ENCODE data around the gene PAPPA2. TPM values are rescaled to one million over a fixed set of nuclear protein-coding genes. Genes with fewer than 3 reads are reported as not detected.
"Not testable (repeated sequence)": the region's sequence is repeated elsewhere in the genome, so short reads cannot be mapped to it uniquely, and the experiment has no call there.

PAPPA2 gene
- total RNA-seq, 2 experiments from 2014 or later: 0.25 to 0.46 TPM

DNA sequence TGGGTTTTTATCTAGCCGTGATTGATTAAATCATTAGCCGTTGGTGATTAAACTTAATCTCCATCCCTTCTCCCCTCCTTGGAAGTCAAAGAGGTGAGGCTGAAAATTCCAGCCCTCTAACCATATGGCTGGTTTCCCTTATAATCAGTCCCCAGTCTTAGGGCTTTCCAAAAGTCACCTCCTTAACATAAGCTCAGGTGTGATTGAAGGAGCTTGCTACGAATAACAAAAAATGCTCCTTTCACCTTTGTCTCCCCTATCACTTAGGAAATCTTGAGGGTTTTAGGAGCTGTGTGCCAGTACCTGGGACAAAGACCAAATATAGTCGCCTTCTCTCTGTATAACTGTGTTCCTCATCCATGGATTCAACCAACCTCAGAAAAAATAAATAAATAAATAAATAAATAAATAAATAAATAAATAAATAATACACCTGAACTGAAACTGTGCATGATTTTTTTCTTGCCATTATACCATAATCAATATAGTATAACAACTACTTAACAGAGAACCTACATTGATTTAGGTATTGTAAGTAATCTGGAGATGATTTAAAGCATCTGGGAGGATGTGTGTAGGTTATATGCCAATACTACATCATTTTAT, 82.2 kb downstream of the PAPPA2 start:
- CTCF ChIA-PET: no interaction called here
- no peak for DNase-seq
- Mint-ChIP-seq H3K27me3 (peaks cover 1% of the 10 kb centered on the region), H3K4me3 (no peak overlapping the region), H3K9me3 (no peaks in the 10 kb centered on the region), H3K36me3 (ENCODE audit: low read depth) (no peaks in the 10 kb centered on the region), H3K4me1 (no peaks in the 10 kb centered on the region), H3K27ac (no peak overlapping the region)
- POLR2A ChIA-PET: no interaction called here

DNA sequence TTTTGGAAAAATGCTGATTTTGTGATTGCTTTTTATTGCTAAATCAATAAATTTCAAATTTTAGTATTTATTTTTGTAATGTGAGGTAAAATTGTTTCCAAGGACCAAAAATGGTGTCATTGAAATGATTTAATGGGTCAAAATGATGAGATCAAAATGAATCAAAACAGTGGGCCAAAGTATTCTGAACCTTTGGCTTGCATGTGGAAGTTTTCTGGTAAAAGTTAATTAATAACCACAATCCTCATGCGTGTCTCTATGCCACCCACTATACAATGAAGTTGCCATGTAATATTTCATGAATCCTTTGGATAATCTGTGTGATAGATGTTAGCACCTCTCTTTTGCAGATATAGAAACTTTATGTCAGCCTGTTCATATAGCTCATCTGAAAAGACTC, 83.8 kb downstream of the PAPPA2 start:
- no peaks in the 10 kb centered on the region for H3K36me3 Mint-ChIP-seq (ENCODE audit: low read depth)
- POLR2A ChIA-PET: no interaction called here
- CTCF ChIA-PET: no interaction called here
- no peak overlapping the region for H3K4me3 Mint-ChIP-seq
- no peaks in the 10 kb centered on the region for H3K4me1 Mint-ChIP-seq
- DNase-seq: no peak
- H3K27me3 Mint-ChIP-seq: peaks cover 6% of the 10 kb centered on the region
- no peaks in the 10 kb centered on the region for H3K9me3 Mint-ChIP-seq
- H3K27ac Mint-ChIP-seq: no peak overlapping the region

DNA sequence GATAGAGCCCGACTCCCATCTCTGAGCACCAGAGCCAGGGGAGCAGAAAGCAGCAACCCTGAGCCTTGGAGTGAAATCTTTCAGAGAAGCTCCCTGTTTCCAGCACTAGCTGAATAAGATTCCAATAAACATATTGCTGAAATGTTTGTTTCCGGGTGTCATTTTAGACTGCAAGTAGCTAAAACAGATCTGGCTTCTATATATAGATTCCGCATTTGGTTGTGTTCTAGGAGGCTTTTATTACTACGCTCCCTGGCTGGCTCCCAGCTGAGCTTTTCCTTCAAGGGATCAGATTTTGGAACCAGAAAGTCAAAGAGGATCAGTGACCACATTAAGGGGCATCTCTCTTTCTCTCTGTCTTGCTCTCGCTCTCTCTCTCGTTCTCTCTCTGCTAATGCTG, 88.2 kb downstream of the PAPPA2 start:
- H3K36me3 Mint-ChIP-seq (ENCODE audit: low read depth): no peaks in the 10 kb centered on the region
- no peaks in the 10 kb centered on the region for H3K4me1 Mint-ChIP-seq
- no peak overlapping the region for H3K27ac Mint-ChIP-seq
- POLR2A ChIA-PET: no interaction called here
- peaks cover 13% of the 10 kb centered on the region for H3K27me3 Mint-ChIP-seq
- no peak overlapping the region for H3K4me3 Mint-ChIP-seq
- CTCF ChIA-PET: no interaction called here
- no peaks in the 10 kb centered on the region for H3K9me3 Mint-ChIP-seq
- DNase-seq: no peak

DNA sequence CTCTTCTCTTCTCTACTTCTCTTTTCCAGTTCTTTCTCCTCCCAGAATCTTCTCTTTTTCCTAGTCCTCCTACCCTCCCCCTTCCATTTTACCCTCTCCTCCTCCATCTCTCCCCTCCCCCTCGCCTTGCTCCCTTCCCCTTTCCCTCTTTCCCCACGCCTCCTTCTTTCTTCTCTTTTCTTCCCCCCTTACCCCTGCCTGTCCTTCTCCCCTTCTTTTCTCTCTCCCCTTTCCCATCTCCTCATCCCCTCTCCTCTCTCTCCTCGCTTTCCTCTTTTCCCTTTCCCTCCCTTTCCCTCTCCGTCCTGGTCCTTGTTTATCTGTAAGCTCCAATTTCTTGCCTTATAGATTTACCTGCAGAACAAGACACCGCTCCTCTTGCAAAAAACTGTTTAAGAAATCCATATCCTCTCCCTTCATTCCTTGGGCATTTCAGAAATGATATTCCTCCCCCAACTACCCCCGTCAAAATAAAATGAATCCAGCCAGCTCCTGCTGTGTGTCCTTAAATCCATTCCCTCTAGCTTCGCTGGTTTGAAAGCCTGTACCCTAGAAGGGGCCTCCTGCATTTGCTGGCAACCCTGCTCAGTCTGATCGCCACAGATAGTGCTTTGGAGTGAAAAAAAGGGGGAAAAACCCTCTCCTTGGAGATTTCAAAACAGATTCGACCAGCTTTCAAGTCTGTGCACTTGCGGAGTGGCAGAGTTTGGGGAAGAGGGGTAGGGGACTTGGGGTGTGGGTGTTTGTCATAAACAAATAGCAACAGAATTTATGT, 89.4 kb downstream of the PAPPA2 start:
- no peaks in the 10 kb centered on the region for H3K4me1 Mint-ChIP-seq
- no peak for DNase-seq
- POLR2A ChIA-PET: no interaction called here
- H3K27ac Mint-ChIP-seq: no peak overlapping the region
- no peaks in the 10 kb centered on the region for H3K9me3 Mint-ChIP-seq
- H3K4me3 Mint-ChIP-seq: no peak overlapping the region
- CTCF ChIA-PET: no interaction called here
- H3K36me3 Mint-ChIP-seq (ENCODE audit: low read depth): no peaks in the 10 kb centered on the region
- H3K27me3 Mint-ChIP-seq: peaks cover 13% of the 10 kb centered on the region

DNA sequence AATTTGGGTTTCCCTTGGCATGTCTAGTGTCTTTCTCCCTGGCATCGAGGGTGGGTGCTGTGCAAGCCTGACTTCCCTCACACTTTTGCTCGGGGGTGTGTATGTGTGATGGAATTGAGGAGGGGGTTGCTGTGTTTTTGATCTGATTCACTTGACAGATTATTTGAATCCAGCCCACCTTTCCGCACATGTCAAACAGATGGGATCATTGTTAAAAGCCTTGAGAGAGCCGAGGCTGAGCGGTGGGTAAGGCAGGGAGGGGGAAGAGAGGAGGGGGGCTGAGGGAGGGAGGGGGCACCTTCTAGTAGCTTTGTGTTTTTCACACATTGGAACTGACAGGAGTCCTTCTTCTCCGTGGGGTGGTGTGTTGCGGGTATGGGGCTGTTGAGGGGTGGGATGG, 90.0 kb downstream of the PAPPA2 start:
- Mint-ChIP-seq H3K27ac (no peak overlapping the region), H3K4me1 (no peaks in the 10 kb centered on the region), H3K4me3 (no peak overlapping the region), H3K27me3 (peaks cover 13% of the 10 kb centered on the region), H3K9me3 (no peaks in the 10 kb centered on the region), H3K36me3 (ENCODE audit: low read depth) (no peaks in the 10 kb centered on the region)
- POLR2A ChIA-PET: no interaction called here
- no peak for DNase-seq
- CTCF ChIA-PET: no interaction called here

DNA sequence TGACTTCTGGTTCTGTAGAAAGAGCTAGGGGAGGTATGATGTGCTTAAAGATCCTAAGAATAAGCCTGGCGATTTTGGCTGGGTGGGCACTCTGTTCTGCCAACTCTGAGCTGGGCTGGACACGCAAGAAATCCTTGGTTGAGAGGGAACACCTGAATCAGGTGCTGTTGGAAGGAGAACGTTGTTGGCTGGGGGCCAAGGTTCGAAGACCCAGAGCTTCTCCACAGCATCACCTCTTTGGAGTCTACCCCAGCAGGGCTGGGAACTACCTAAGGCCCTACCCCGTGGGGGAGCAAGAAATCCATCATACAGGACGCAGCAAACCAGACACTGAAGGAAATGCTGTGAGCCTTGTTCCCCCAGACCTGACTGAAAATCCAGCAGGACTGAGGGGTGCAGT, 93.3 kb downstream of the PAPPA2 start:
- H3K27ac Mint-ChIP-seq: no peak overlapping the region
- H3K27me3 Mint-ChIP-seq: peaks cover 10% of the 10 kb centered on the region
- no peaks in the 10 kb centered on the region for H3K4me1 Mint-ChIP-seq
- H3K9me3 Mint-ChIP-seq: no peaks in the 10 kb centered on the region
- H3K36me3 Mint-ChIP-seq (ENCODE audit: low read depth): no peaks in the 10 kb centered on the region
- ChIA-PET CTCF (no interaction called here), POLR2A (no interaction called here)
- no peak overlapping the region for H3K4me3 Mint-ChIP-seq
- DNase-seq: no peak

DNA sequence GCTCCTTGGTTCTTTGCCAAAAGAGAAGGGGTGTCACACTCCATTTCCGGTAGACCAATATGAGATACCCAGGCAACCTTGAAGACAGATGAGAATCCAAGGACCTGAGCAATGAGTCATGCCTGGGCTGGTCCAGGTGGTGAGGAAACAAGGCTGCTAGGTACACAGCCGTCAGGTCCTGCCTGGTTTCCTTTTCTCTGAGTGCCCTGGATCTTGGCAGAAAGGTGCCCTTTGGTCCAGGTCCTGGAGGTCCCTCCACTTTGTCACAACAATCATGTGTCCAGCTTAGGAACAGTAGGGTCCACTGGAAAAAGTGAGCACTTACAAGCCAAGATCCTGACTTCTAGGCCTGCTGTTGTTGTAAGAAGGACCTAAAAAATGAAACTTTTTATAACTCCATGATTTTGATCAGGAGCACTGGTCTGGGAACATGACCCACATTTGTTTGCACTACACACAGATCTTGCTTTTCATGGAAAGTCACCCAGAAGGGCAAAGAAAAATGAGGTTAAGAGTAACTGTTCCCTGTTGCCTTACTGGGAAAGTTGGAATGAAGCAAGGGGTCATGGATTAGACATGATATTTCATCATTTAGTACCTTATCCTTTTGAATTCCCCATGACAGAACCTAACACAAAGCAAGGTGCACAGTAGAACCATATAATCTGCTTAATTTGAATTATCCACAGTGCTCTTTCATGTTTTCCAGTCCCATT, 94.7 kb downstream of the PAPPA2 start:
- H3K4me1 Mint-ChIP-seq: no peaks in the 10 kb centered on the region
- ChIA-PET CTCF (no interaction called here), POLR2A (no interaction called here)
- no peaks in the 10 kb centered on the region for H3K36me3 Mint-ChIP-seq (ENCODE audit: low read depth)
- no peak overlapping the region for H3K4me3 Mint-ChIP-seq
- no peaks in the 10 kb centered on the region for H3K9me3 Mint-ChIP-seq
- peaks cover 2% of the 10 kb centered on the region for H3K27me3 Mint-ChIP-seq
- DNase-seq: no peak
- H3K27ac Mint-ChIP-seq: no peak overlapping the region

DNA sequence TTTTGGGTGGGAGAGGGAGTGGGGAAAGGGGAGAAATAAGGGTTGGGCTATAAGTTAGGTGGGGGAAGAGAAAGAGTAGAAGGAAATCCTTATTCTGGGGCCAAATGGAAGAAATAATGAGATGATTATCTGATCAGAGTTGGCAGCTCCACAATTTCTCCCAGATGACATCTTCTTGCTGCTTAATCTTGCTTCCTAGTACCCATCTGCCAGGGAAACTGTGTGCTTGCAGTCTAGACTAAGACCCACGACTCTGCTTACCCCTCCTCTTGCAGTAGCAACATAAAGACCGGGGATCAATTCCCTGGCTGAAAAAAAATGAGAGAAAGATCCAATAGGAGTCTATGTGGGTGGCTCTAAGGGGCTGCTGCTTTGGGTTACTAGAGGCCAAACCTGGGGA, 95.6 kb downstream of the PAPPA2 start:
- POLR2A ChIA-PET: no interaction called here
- no peak for DNase-seq
- H3K4me1 Mint-ChIP-seq: no peaks in the 10 kb centered on the region
- H3K27ac Mint-ChIP-seq: no peak overlapping the region
- CTCF ChIA-PET: no interaction called here
- no peaks in the 10 kb centered on the region for H3K9me3 Mint-ChIP-seq
- H3K27me3 Mint-ChIP-seq: no peaks in the 10 kb centered on the region
- no peak overlapping the region for H3K4me3 Mint-ChIP-seq
- no peaks in the 10 kb centered on the region for H3K36me3 Mint-ChIP-seq (ENCODE audit: low read depth)

DNA sequence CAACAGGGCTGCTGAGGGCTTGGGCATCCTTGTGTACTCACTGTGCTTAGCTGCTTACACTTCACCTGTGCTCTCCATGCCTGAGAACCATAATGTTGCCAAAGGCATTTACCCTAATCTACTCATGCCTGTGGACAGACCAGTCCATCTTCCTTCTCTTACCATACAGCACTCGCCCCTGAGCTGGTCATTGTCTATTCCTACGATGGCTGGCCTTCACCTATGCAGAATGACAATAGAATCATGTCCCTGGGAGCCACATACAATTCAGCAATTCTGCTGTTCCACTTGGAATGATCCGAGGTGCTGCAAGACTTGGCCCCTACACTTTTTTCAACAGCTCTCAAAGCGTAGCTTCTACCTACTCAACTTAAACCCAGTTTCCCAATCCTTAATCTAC, 96.5 kb downstream of the PAPPA2 start:
- H3K4me1 Mint-ChIP-seq: no peaks in the 10 kb centered on the region
- no peaks in the 10 kb centered on the region for H3K36me3 Mint-ChIP-seq (ENCODE audit: low read depth)
- H3K9me3 Mint-ChIP-seq: no peaks in the 10 kb centered on the region
- CTCF ChIA-PET: interaction anchor here (1.6 kb wide), 1 partner anchor 320 kb away, joined by 3 read pairs; no protein-coding TSS in a partner anchor
- H3K27me3 Mint-ChIP-seq: no peaks in the 10 kb centered on the region
- no peak for DNase-seq
- no peak overlapping the region for H3K27ac Mint-ChIP-seq
- POLR2A ChIA-PET: no interaction called here
- no peak overlapping the region for H3K4me3 Mint-ChIP-seq

DNA sequence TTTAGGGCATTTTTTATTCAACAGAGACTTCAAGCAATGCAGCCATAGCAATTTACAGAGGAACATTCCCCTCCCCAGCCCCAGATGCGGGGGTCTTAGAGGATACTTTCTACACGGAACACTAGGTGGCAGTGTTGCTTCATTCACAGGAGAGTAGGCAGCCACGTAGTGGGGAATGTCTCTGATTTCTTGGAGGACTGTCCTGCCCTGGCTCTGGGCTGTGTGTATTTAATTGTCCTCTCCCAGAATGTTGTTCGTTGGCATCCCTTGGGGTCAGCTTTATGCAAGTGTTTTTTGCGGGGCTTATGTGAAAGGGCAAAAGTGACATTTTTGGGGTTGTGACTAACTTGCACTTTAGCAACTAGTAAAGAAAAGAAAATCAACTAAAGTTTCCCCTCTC, 96.9 kb downstream of the PAPPA2 start:
- H3K4me1 Mint-ChIP-seq: no peaks in the 10 kb centered on the region
- no peaks in the 10 kb centered on the region for H3K36me3 Mint-ChIP-seq (ENCODE audit: low read depth)
- ChIA-PET POLR2A (interaction anchor here (0.6 kb wide), 1 partner anchor 206 kb away, joined by 4 read pairs; no protein-coding TSS in a partner anchor), CTCF (interaction anchor here (1.6 kb wide), 1 partner anchor 319 kb away, joined by 3 read pairs; no protein-coding TSS in a partner anchor)
- H3K4me3 Mint-ChIP-seq: no peak overlapping the region
- no peak overlapping the region for H3K27ac Mint-ChIP-seq
- peak; percentile 28 for DNase-seq
- no peaks in the 10 kb centered on the region for H3K9me3 Mint-ChIP-seq
- H3K27me3 Mint-ChIP-seq: no peaks in the 10 kb centered on the region

DNA sequence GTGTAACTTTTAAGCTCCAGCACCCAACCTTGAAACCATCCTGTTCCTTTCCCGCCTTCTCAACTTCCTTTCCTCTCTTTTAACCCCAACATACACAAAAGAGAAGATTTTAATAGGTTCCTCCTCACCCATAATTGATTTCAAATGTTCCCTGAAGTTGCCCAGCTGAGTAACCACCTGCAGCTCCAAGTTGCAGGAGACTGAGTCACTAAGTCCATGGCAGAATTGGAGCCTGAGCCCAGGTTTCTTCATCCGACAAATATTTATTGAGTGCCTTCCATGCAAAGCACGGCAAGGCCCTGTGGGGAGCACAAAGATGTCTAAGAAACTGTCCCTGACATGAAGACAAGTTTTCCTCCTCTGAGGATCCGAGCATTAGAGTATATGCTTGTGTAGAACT, 97.7 kb downstream of the PAPPA2 start:
- POLR2A ChIA-PET: interaction anchor here (0.6 kb wide), 1 partner anchor 206 kb away, joined by 4 read pairs; no protein-coding TSS in a partner anchor
- CTCF ChIA-PET: interaction anchor here (1.6 kb wide), 1 partner anchor 319 kb away, joined by 3 read pairs; no protein-coding TSS in a partner anchor
- H3K4me3 Mint-ChIP-seq: no peak overlapping the region
- H3K36me3 Mint-ChIP-seq (ENCODE audit: low read depth): no peaks in the 10 kb centered on the region
- H3K27me3 Mint-ChIP-seq: no peaks in the 10 kb centered on the region
- no peaks in the 10 kb centered on the region for H3K4me1 Mint-ChIP-seq
- no peak overlapping the region for H3K27ac Mint-ChIP-seq
- no peaks in the 10 kb centered on the region for H3K9me3 Mint-ChIP-seq
- DNase-seq: no peak

DNA sequence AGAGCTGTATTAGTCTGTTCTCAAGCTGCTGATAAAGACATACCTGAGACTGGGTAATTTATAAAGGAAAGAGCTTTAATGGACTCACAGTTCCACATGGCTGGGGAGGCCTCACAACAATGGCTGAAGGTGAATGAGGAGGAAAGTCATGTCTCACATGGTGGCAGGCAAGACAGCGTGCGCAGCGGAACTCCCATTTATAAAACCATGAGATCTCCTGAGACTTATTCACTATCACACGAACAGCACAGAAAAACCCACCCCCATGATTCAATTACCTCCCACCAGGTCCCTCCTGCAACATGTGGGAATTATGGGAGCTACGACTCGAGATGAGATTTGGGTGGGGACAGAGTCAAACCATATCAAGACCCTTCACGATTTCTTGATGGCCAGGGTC, 98.8 kb downstream of the PAPPA2 start:
- DNase-seq; H3K27ac Mint-ChIP-seq; POLR2A ChIA-PET; CTCF ChIA-PET; H3K27me3 Mint-ChIP-seq; H3K9me3 Mint-ChIP-seq; H3K36me3 Mint-ChIP-seq (ENCODE audit: low read depth); H3K4me3 Mint-ChIP-seq; H3K4me1 Mint-ChIP-seq: not testable (repeated sequence)

Measured in activated CD4-positive, alpha-beta T cell treated with anti-CD3 and anti-CD28 coated beads, Interleukin-2, amount 10 ng/mL, durations not matched to agents 7 days and 5 days (primary cell).